ENCODE measurements around the gene TESK2. TPM values are rescaled to one million over a fixed set of nuclear protein-coding genes. Genes with fewer than 3 reads are reported as not detected.

TESK2 gene
- total RNA-seq, 6 experiments from 2014 or later: 2.7 to 5.5 (median 4.3) TPM

DNA sequence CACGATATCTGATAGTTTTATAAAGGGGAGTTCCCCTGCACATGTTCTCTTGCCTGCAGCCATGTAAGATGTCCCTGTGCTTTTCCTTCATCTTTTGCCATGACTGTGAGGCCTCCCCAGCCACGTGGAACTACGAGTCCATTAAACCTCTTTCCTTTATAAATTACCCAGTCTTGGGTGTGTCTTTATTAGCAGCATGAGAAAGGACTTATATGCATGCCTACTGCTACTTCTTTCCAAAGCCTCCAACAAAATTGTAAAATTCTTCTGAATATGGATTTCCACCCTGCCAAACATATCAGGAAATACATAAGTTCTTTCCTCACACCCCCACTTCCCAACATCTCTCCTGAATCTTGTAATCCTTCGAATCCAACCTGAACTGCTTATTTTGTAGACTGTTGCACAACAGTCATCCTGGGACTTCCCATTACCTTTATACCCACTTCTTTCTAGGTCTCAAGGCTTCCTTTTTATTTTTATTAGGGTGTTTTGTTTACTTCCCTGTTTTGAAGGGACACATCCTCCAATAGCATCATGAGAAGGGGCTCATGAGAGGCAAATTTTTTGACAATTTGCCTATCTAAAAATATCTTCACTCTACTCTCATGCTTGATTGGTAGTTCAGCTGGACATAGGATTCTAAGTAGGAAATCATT lies 83.2 kb downstream of the TESK2 start:
- DNase-seq (no peak), ATAC-seq (no peak)
- no peaks in the 10 kb centered on the region for H3K9me3 ChIP-seq
- H3K27me3 ChIP-seq: no peaks in the 10 kb centered on the region
- H3K4me3 ChIP-seq: no peak overlapping the region
- H3K36me3 ChIP-seq: no peaks in the 10 kb centered on the region
- no peak for TF ChIP-seq POLR2A (IDR thresholded peaks at IDR 0.05)
- TF ChIP-seq, protein P1, sequence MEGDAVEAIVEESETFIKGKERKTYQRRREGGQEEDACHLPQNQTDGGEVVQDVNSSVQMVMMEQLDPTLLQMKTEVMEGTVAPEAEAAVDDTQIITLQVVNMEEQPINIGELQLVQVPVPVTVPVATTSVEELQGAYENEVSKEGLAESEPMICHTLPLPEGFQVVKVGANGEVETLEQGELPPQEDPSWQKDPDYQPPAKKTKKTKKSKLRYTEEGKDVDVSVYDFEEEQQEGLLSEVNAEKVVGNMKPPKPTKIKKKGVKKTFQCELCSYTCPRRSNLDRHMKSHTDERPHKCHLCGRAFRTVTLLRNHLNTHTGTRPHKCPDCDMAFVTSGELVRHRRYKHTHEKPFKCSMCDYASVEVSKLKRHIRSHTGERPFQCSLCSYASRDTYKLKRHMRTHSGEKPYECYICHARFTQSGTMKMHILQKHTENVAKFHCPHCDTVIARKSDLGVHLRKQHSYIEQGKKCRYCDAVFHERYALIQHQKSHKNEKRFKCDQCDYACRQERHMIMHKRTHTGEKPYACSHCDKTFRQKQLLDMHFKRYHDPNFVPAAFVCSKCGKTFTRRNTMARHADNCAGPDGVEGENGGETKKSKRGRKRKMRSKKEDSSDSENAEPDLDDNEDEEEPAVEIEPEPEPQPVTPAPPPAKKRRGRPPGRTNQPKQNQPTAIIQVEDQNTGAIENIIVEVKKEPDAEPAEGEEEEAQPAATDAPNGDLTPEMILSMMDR (IDR thresholded peaks at IDR 0.05): no peak
- intact Hi-C loops (cut with DNase I): no loop called here
- peaks cover 0 to 21% (median 4%) of the 10 kb centered on the region in 4 donors for H3K4me1 ChIP-seq
- no peak overlapping the region for H3K27ac ChIP-seq
- WGBS (ENCODE audit: insufficient coverage, low coverage, low lambda C conversion rate, missing lambda C conversion rate): 65% methylated on average over 4 of the region's 4 CpGs

- 93% methylated on average over 2 of the region's 2 CpGs for WGBS (ENCODE audit: insufficient coverage, low coverage, low lambda C conversion rate, missing lambda C conversion rate)
- Histone ChIP-seq H3K4me1 (peaks cover 0 to 40% (median 11%) of the 10 kb centered on the region in 4 donors), H3K36me3 (no peaks in the 10 kb centered on the region), H3K27me3 (no peaks in the 10 kb centered on the region), H3K4me3 (no peak overlapping the region), H3K9me3 (no peaks in the 10 kb centered on the region), H3K27ac (no peak overlapping the region)
- DNase-seq (no peak), ATAC-seq (no peak)
- intact Hi-C loops (cut with DNase I): no loop called here
- TF ChIP-seq, protein P1 (IDR thresholded peaks at IDR 0.05): no peak
- no peak for TF ChIP-seq POLR2A (IDR thresholded peaks at IDR 0.05)
Measured at GRCh38 chr1:45405636-45406035, 85.3 kb downstream of the TESK2 start.

GRCh38 chr1:45403718-45404117 lies 87.2 kb downstream of the TESK2 start:
- no peak for DNase-seq
- no peaks in the 10 kb centered on the region for H3K36me3 ChIP-seq
- no peaks in the 10 kb centered on the region for H3K9me3 ChIP-seq
- intact Hi-C loops (cut with DNase I): no loop called here
- peaks cover 0 to 42% (median 11%) of the 10 kb centered on the region in 4 donors for H3K4me1 ChIP-seq
- no peak overlapping the region for H3K4me3 ChIP-seq
- peak overlapping the region; percentile 4 to 67 (median 9) for H3K27ac ChIP-seq
- TF ChIP-seq POLR2A (IDR thresholded peaks at IDR 0.05): no peak
- TF ChIP-seq, protein P1 (IDR thresholded peaks at IDR 0.05): no peak
- WGBS (ENCODE audit: insufficient coverage, low coverage, low lambda C conversion rate, missing lambda C conversion rate): 100% methylated on average over 1 of the region's 1 CpG
- H3K27me3 ChIP-seq: no peaks in the 10 kb centered on the region
- no peak for ATAC-seq

DNA sequence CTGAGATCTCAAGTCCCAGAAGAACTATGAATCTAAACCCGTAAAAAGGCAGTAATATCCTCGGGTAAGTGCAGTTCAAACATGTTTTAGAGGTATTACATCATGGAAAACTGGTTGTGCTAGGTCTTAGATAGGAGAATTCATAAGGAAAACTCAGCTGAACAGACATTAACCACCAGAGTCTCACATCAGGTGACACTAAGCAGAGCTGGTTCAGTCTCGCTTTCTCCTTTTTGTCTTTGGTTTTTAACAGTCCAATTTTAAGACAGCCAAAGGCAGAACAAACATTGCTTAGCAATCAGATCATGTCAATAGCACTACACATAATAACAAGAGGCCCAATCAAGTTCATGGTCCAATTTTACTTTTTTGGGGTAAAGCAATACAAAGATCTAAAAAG lies 87.7 kb downstream of the TESK2 start:
- no peak for TF ChIP-seq POLR2A (IDR thresholded peaks at IDR 0.05)
- TF ChIP-seq, protein P1 (IDR thresholded peaks at IDR 0.05): no peak
- no peak for DNase-seq
- H3K4me3 ChIP-seq: no peak overlapping the region
- ATAC-seq: peak; percentile 47 to 78 (median 72)
- H3K9me3 ChIP-seq: no peaks in the 10 kb centered on the region
- H3K27ac ChIP-seq: peak overlapping the region; percentile 4 to 67 (median 9)
- intact Hi-C loops (cut with DNase I): no loop called here
- H3K27me3 ChIP-seq: no peaks in the 10 kb centered on the region
- 24% methylated on average over 3 of the region's 3 CpGs for WGBS (ENCODE audit: insufficient coverage, low coverage, low lambda C conversion rate, missing lambda C conversion rate)
- no peaks in the 10 kb centered on the region for H3K36me3 ChIP-seq
- peaks cover 0 to 41% (median 11%) of the 10 kb centered on the region in 4 donors for H3K4me1 ChIP-seq

All from right lobe of liver (tissue), 6 donors.